Measurements from ENCODE around the gene GABARAPL1.

Gene GABARAPL1

GRCh38 chr12:10256064-10256463 is 43.4 kb downstream of the GABARAPL1 start:
- ChIA-PET CTCF (interaction anchor here (0.5 to 1.1 kb wide), 4 partner anchors 14 to 397 kb away, joined by 3 read pairs; no protein-coding TSS in a partner anchor), POLR2A (no interaction called here)
- TF ChIP-seq ZNF292 (tag by site-specific recombination; IDR thresholded peaks at IDR 0.05; ENCODE audit: borderline replicate concordance, low read depth) (no peak), ZNF704 (tag by site-specific recombination; IDR thresholded peaks at IDR 0.05) (no peak), ZNF76 (tag by site-specific recombination; IDR thresholded peaks at IDR 0.05; ENCODE audit: borderline replicate concordance, low read depth) (no peak), PRDM1 (tag by site-specific recombination; IDR thresholded peaks at IDR 0.05) (no peak), TRIM28 (IDR thresholded peaks at IDR 0.05; ENCODE audit: borderline replicate concordance, low read length) (no peak)
- Histone ChIP-seq H3K27ac (ENCODE audit: extremely low read depth, low read depth, low read length) (no peak overlapping the region), H3K4me3 (ENCODE audit: low read depth, low read length) (no peak overlapping the region), H3K4me1 (ENCODE audit: control insufficient read depth, insufficient read depth, low read length) (no peaks in the 10 kb centered on the region), H3K36me3 (ENCODE audit: control insufficient read depth in 2 of 2, insufficient read depth in 1 of 2, low read length in 2 of 2) (no peaks in the 10 kb centered on the region), H3K9me3 (ENCODE audit: control insufficient read depth, insufficient read depth, low read depth, low read length) (no peaks in the 10 kb centered on the region)

- H3K36me3 ChIP-seq (ENCODE audit: control insufficient read depth in 2 of 2, insufficient read depth in 1 of 2, low read length in 2 of 2), result no peaks in the 10 kb centered on the region
- H3K27ac ChIP-seq (ENCODE audit: extremely low read depth, low read depth, low read length), result no peak overlapping the region
- no peak overlapping the region for H3K4me3 ChIP-seq (ENCODE audit: low read depth, low read length)
- TF ChIP-seq CTCF (tag by site-specific recombination; IDR thresholded peaks at IDR 0.05) (no peak), HOXC10 (CRISPR knock-in tag; IDR thresholded peaks at IDR 0.05) (no peak), ZNF239 (tag by site-specific recombination; IDR thresholded peaks at IDR 0.05) (no peak), ZBTB48 (tag by site-specific recombination; IDR thresholded peaks at IDR 0.05) (no peak)
- H3K4me1 ChIP-seq (ENCODE audit: control insufficient read depth, insufficient read depth, low read length), result no peaks in the 10 kb centered on the region
- ChIA-PET CTCF (interaction anchor here (0.6 to 1.2 kb wide), 3 partner anchors 25 to 357 kb away, joined by 3 to 4 read pairs (median 3); no protein-coding TSS in a partner anchor), POLR2A (no interaction called here)
- H3K9me3 ChIP-seq (ENCODE audit: control insufficient read depth, insufficient read depth, low read depth, low read length), result no peaks in the 10 kb centered on the region
Observed at GRCh38 chr12:10260927-10261326, 48.2 kb downstream of the GABARAPL1 start.

- Histone ChIP-seq H3K27ac (ENCODE audit: extremely low read depth, low read depth, low read length) (no peak overlapping the region), H3K36me3 (ENCODE audit: control insufficient read depth in 2 of 2, insufficient read depth in 1 of 2, low read length in 2 of 2) (no peaks in the 10 kb centered on the region), H3K4me3 (ENCODE audit: low read depth, low read length) (no peak overlapping the region), H3K4me1 (ENCODE audit: control insufficient read depth, insufficient read depth, low read length) (no peaks in the 10 kb centered on the region), H3K9me3 (ENCODE audit: control insufficient read depth, insufficient read depth, low read depth, low read length) (no peaks in the 10 kb centered on the region)
- TF ChIP-seq ZFP41 (tag by site-specific recombination; IDR thresholded peaks at IDR 0.05; ENCODE audit: borderline replicate concordance), result no peak
- no peak for TF ChIP-seq ZNF639 (tag by site-specific recombination; IDR thresholded peaks at IDR 0.05)
- TF ChIP-seq ZNF792 (tag by site-specific recombination; IDR thresholded peaks at IDR 0.05), result no peak
- TF ChIP-seq BCL11A (tag by site-specific recombination; IDR thresholded peaks at IDR 0.05; ENCODE audit: low read depth), result no peak
- TF ChIP-seq ZNF341 (tag by site-specific recombination; IDR thresholded peaks at IDR 0.05; ENCODE audit: low read depth), result no peak
- no peak for TF ChIP-seq EGR2 (tag by site-specific recombination; IDR thresholded peaks at IDR 0.05; ENCODE audit: low read depth)
- no peak for TF ChIP-seq ZNF785 (tag by site-specific recombination; IDR thresholded peaks at IDR 0.05)
- TF ChIP-seq HOXA7 (CRISPR knock-in tag; IDR thresholded peaks at IDR 0.05; ENCODE audit: borderline replicate concordance), result no peak
- TF ChIP-seq ZNF175 (tag by site-specific recombination; IDR thresholded peaks at IDR 0.05), result no peak
- no peak for TF ChIP-seq ZNF433 (tag by site-specific recombination; IDR thresholded peaks at IDR 0.05; ENCODE audit: low read depth)
- TF ChIP-seq ZNF76 (tag by site-specific recombination; IDR thresholded peaks at IDR 0.05; ENCODE audit: borderline replicate concordance, low read depth), result no peak
- no peak for TF ChIP-seq KLF7 (tag by site-specific recombination; IDR thresholded peaks at IDR 0.05; ENCODE audit: borderline replicate concordance)
- TF ChIP-seq ZNF555 (tag by site-specific recombination; conservative IDR thresholded peaks at IDR 0.05), result no peak
- no peak for TF ChIP-seq SP2 (tag by site-specific recombination; IDR thresholded peaks at IDR 0.05)
- no peak for TF ChIP-seq ZNF404 (tag by site-specific recombination; IDR thresholded peaks at IDR 0.05)
- TF ChIP-seq ZNF23 (tag by site-specific recombination; IDR thresholded peaks at IDR 0.05; ENCODE audit: borderline replicate concordance), result no peak
- TF ChIP-seq SP7 (tag by site-specific recombination; IDR thresholded peaks at IDR 0.05), result no peak
- TF ChIP-seq ZNF654 (tag by site-specific recombination; IDR thresholded peaks at IDR 0.05; ENCODE audit: low read depth), result no peak
- TF ChIP-seq ZEB2 (tag by site-specific recombination; IDR thresholded peaks at IDR 0.05), result no peak
- no peak for TF ChIP-seq ZNF138 (tag by site-specific recombination; IDR thresholded peaks at IDR 0.05; ENCODE audit: borderline replicate concordance)
- ChIA-PET CTCF (no interaction called here), POLR2A (no interaction called here)
Observed at GRCh38 chr12:10268037-10268436, 55.4 kb downstream of the GABARAPL1 start.

Measured in HEK293 (cell line).